GM19395 (cell line): Measurements from ENCODE around the gene FHIP1A.

ENCODE experiments used
- ATAC-seq: cut with Tn5 transposase; IDR thresholded peaks from one replicate; pipeline ENCODE4 v1.9.1; 2021; ENCODE audit warnings: mild to moderate bottlenecking, moderate library complexity; ENCODE audit not compliant: unreplicated experiment

Gene FHIP1A

GRCh38 chr4:151454513-151454912 is 45.5 kb downstream of the FHIP1A start:
- ATAC-seq: no peak

GRCh38 chr4:151455212-151455611 is 46.2 kb downstream of the FHIP1A start:
- no peak for ATAC-seq

GRCh38 chr4:151458148-151458547 is 49.2 kb downstream of the FHIP1A start:
- no peak for ATAC-seq
